ENCODE results near the gene SERTAD1.

The SERTAD1 gene

DNA sequence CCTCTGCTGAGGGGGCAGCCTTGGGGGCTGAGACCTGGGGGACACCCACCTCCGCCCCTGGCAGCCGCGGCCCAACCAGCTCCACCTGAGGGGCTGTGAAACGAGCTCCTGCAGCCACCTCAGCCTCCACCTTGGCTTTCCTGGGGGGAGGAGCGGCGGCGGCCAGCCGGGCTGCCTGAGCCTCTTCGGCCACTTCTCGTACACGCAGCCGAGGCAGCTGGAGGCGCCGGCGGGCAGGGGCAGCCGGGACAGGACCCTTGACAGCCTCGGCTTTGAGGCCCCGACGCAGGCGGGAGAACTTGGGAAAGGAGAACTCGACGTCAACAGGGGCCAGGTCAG lies 28.3 kb downstream of the SERTAD1 start:
- DNase-seq, result no peak

GRCh38 chr19:40396886-40397567 lies 28.8 kb downstream of the SERTAD1 start:
- DNase-seq, result no peak

- DNase-seq, result no peak
Observed at GRCh38 chr19:40395956-40396355, 29.8 kb downstream of the SERTAD1 start.

DNA sequence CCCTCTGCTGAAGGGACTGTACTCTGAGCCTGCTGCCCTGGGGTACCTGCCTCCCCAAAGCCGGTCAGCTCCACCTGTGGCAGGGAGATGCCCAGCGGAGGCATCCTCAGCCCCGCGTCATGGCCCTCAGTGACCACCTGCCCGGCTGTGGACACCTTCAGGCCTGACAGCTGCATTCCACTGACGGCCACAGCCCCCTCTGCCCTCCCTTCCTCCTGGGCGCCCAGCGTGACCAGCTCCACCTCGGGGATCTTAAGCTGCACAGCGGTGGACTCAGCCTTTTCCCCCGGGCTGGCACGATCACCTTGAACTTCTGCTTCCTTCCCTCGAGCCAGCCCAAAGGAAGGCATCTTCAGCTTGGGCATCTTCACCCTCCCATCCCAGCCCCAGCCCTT lies 31.0 kb downstream of the SERTAD1 start:
- DNase-seq, result no peak

- no peak for DNase-seq
Observed at GRCh38 chr19:40393894-40394815, 31.6 kb downstream of the SERTAD1 start.

- no peak for DNase-seq
Observed at GRCh38 chr19:40392894-40393517, 32.8 kb downstream of the SERTAD1 start.

DNA sequence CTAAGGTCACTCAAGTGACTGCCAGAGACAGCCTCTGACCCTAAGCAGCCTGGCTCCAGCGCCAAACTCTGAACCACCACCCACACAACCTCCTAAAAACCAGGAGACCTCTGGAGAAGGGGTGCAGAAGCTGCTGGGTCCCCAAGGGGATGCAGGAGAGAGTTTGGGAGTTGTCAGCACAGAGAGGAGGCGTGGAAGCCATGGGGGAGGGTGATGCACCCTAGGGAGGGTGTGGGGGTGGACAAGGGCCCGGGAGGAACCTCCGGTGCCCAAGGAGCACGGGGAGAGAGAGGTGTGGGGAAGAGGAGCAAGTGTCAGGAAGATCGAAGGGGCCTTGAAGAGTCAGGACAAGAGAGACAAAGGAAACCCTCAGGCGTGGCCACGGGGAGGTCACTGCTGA lies 33.7 kb downstream of the SERTAD1 start:
- no peak for DNase-seq

- no peak for DNase-seq
Observed at GRCh38 chr19:40390084-40390742, 35.6 kb downstream of the SERTAD1 start, which contains the start of gene HIPK4. HIPK4 (minus strand) TSS chr19:40390181; CDS start chr19:40389902, 279 bp downstream.

DNA sequence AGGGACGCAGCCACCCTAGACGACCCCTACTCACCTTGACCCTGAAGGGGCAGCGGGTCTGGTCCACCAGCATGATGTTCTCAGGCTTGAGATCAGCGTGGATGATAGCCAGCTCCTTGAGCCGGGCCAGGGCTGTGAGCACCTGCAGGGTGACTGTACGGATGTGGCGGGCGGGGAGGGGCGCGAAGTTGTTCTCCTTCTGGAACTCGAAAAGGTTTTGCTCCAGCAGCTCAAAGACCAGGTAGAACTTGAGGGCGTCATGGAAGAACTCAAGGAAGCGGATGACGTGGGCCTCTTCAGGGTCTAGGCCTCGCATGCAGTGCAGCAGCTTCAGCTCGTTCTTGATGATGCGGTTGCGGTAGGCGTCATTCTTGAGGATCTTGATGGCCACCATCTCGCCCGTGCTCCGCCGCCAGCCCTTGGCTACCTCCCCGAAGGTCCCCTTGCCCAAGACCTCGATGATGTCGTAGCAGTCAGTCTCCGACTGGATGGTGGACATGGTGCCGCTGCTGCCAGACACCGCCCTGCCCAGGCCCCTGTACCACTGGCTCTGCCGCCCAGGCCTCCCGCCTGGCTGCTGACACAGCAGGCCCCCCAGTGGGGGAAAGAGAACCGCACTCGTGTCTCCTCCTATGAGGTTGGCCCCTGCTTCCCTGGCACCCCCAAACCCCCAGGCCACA lies 36.2 kb downstream of the SERTAD1 start:
- no peak for DNase-seq

- no peak for DNase-seq
Observed at GRCh38 chr19:40388481-40388880, 37.3 kb downstream of the SERTAD1 start.

DNA sequence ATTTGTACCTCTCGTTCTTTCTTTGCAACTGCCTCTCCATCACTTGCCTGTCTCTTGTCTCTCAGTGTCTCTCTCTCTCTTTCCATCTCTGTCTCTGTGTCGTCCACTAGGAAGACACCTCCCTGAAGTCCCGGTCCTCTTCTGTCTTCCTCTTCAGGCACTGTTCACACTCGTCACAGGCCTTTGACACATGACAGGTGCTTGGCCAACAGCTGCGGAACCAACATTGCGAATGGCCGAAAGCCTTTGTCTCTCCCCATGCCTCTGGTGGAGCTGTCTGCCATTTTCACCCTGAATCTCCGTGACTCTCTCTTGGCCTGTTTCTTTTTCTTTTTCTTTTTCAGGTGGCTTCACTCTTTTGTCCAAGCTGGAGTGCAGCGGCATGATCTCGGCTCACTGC lies 38.6 kb downstream of the SERTAD1 start:
- no peak for DNase-seq

- no peak for DNase-seq
Observed at GRCh38 chr19:40383668-40384248, 42.0 kb downstream of the SERTAD1 start.

GRCh38 chr19:40381321-40381720 lies 44.5 kb downstream of the SERTAD1 start:
- no peak for DNase-seq

GRCh38 chr19:40380199-40381037 lies 45.4 kb downstream of the SERTAD1 start:
- no peak for DNase-seq

DNA sequence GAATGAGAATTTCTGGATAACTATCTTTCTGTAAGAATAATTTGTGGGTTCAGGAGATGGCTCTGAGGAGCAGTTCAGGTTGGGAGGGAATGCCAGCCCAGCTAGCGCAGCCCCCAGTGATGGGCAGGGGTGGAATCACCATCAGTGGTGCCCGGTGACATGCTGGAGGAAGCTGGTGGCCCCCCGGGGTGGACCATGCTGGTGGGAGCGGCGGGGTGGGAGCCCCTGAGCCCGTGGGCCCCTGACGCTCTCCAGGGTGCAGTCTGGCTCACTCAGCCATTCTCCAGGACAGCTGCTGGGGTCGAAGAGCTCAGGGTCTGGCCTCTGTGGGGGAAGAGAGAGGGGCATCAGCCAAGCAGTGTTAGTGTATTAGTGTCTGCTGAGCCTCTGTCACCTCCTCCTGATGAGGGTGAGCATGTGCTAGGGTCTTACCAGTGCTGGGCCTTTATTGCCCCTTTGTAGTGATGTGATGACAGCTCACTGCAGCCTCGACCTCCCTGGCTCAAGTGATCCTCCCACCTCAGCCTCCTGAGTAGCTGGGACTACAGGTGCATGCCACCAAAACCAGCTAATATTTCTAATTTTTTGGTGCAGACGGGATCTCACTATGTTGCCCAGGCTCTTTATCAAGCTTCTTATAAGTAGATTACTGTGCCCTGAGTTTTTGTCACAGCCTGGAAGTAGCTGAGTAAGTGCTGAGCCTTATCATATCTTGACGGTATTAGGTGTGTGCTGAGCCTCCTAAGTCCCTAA lies 46.2 kb downstream of the SERTAD1 start:
- no peak for DNase-seq

- DNase-seq, result no peak
Observed at GRCh38 chr19:40378509-40378908, 47.3 kb downstream of the SERTAD1 start.

DNA sequence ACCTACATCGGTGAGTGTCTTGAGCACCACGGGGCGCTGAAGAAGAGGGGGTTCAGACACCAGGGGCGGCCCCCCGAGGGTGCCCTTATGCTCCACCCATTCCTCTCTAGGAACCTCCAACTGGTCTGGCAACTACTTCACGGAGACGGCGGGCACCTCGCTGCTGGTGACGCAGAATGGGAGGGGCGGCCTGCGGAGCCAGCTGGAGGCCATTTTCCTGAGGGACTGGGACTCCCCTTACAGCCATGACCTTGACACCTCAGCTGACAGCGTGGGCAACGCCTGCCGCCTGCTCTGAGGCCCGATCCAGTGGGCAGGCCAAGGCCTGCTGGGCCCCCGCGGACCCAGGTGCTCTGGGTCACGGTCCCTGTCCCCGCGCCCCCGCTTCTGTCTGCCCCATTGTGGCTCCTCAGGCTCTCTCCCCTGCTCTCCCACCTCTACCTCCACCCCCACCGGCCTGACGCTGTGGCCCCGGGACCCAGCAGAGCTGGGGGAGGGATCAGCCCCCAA lies 47.9 kb downstream of the SERTAD1 start:
- no peak for DNase-seq

DNA sequence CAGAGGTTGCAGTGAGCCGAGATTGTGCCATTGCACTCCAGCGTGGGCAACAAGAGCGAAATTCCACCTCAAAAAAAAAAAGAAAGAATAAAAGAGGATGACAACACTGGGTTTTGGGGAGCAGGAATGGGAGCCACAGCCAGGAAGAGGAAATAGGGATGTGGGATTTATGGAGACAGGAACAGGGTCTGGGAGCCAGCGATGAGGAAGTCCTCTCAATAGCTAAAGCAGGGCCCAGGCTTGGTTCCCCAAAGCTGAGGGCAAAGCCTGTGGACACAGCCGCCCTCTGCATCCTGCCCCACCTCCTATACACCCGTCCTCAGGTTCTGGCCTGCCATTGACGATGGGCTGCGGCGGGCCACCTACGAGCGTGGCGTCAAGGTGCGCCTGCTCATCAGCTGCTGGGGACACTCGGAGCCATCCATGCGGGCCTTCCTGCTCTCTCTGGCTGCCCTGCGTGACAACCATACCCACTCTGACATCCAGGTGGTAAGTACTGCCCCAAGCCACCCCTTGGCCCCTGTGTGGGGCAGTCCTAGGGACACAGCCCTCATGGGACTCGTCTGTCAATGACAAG lies 49.4 kb downstream of the SERTAD1 start:
- no peak for DNase-seq

GRCh38 chr19:40374084-40374483 lies 51.7 kb downstream of the SERTAD1 start:
- no peak for DNase-seq

DNA sequence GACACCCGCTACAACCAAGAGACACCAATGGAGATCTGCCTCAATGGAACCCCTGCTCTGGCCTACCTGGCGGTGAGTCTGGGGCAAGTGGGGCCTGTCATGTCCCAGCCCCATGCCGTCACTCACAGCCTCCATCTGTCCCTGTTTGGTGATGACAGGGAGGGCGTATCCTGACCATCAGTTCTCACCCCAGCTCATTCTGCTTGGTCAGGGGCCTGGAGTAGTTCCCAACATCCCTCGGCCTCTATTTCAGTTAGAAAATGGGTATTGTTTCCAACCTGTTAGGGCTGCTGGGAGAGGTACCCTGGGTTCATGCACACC lies 54.0 kb downstream of the SERTAD1 start:
- DNase-seq, result no peak
